Measurements from ENCODE around the gene PIGC.

DNA sequence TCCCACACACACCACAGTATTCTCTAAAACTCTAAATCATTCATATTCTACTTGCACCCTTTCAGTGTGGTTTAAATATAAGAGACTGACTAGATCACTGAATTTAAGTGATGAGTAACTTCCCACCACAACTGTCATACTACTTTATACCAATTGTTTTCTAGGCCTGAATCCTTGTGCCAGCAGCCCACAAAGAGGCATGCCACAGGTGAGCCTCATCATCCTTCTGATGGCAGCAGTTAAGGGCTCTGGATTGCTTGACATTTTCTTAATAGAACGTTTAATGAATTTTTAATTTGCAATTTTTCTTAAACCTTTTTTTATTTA lies 13.8 kb downstream of the PIGC start:
- TF ChIP-seq, protein P1, sequence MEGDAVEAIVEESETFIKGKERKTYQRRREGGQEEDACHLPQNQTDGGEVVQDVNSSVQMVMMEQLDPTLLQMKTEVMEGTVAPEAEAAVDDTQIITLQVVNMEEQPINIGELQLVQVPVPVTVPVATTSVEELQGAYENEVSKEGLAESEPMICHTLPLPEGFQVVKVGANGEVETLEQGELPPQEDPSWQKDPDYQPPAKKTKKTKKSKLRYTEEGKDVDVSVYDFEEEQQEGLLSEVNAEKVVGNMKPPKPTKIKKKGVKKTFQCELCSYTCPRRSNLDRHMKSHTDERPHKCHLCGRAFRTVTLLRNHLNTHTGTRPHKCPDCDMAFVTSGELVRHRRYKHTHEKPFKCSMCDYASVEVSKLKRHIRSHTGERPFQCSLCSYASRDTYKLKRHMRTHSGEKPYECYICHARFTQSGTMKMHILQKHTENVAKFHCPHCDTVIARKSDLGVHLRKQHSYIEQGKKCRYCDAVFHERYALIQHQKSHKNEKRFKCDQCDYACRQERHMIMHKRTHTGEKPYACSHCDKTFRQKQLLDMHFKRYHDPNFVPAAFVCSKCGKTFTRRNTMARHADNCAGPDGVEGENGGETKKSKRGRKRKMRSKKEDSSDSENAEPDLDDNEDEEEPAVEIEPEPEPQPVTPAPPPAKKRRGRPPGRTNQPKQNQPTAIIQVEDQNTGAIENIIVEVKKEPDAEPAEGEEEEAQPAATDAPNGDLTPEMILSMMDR (IDR thresholded peaks at IDR 0.05), result no peak
- no peak for TF ChIP-seq POLR2AphosphoS5 (IDR thresholded peaks at IDR 0.05)
- no peak for TF ChIP-seq POLR2A (IDR thresholded peaks at IDR 0.05)
- TF ChIP-seq EP300 (IDR thresholded peaks at IDR 0.05), result no peak

All from gastroesophageal sphincter (tissue), 3 donors.